DMS153 treated with DMSO at 0.1 percent for 48 hours (cell line): ENCODE data around the gene METTL15.
"Not testable (repeated sequence)": the region's sequence is repeated elsewhere in the genome, so short reads cannot be mapped to it uniquely, and the experiment has no call there.

ENCODE experiments used
- DNase-seq: peaks from one replicate; lab custom pipeline; 2025; ENCODE audit not compliant: unreplicated experiment; lab: John Stamatoyannopoulos, UW

METTL15 gene

DNA sequence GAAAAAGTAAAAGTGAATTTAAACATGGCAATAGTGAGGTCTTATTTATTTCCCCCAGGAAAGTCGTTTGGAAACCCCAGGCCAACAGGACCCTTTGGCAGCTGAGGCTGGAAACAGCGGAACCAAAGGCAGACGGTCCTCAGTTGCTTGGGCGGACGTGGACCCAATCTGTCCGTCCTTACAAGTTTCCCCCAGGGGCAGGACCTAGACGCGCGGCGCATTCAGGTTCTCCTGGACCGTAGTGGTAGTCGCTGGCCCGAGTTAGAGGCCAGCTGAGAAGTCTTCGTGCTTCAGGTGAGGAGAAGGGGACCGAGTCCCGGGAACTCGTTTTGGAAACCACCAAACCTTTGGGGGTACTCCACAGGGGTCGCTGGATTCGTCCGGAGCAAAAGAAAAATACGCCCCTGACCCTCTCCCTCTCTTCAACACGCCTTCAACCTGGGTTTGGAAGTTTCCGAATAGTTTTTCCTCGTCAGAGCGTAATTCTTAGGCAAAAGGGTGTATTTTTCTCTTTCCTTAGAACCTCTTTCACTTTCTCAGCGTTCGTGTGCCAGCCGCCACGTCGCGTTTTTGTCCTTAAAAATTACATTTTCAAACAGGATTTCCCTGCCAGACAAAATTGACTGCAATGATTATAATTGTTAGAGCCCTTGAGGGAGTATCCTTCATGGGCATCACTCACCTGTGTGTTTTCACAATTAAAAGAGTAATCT, 2.1 kb downstream of the METTL15 start:
- peak; percentile 53 for DNase-seq

DNA sequence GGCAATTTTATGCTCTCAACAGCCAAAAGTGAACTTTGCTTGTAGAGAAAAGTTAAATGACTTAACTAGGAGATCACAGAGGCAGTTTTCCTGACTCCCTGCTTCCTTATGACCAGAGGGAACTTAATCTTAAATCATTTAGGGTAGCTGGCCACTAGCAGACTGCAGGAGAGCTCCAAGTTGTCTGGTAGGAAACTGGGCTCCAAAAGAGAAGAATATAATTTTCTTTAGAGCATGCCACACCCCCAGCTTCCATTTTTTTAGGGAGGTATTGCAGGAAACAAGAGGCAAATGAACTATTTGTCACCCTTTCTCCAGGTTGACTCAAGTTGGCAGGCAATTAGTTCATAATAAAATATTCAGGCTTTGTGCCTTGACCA, 2.6 kb downstream of the METTL15 start:
- DNase-seq, result no peak

DNA sequence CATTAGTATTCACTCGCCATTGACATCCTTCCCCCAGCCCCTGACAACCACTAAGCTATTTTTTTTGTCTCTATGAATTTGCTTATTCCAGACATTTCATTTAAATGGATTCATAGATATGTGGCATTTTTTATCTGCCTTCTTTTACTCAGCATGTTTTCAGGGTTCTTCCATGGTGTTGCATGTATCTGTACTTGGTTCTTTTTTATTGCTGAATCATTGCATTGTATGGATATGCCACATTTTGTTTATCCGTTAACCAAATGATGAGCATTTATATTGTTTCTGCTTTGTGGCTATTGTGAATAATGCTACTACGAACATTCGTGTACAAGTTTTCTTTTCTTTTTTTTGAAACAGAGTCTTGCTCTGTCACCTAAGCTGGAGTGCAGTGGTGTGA, 5.9 kb downstream of the METTL15 start:
- DNase-seq, result no peak

DNA sequence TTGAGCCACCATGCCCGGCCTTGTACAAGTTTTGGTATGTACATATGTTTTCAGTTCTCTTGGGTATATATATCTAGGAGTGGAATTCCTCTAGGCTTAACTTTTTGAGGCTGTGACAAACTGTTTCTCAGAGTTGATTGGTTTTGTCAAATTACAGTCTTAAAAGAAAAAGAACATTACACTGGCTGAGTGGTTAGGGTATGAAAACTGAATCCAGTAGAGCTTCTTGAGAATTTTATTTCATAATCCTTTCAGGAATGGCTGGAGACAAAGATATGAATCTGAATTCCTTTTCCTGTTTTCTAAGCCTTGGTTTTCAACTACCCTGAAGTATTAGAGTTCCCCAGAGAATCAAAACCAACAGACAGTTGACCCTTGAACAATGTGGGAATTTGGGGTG, 6.5 kb downstream of the METTL15 start:
- DNase-seq, result no peak

DNA sequence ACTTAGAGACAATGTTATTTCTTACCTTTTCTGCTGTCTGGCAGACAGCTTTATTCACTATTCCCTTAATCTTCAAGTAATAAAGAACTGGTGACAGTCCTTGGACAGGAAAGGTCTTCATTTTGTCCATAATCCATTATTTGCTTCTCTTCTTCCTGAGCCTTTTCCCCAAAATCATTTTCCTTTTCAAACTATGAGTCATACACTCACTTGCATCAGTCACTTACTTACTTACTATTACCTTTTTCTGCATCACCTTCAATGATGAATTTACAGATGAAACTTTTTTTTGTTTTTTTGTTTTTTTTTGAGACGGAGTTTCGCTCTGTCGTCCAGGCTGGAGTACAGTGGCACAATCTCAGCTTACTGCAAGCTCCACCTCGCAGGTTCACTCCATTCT, 9.5 kb downstream of the METTL15 start:
- no peak for DNase-seq

DNA sequence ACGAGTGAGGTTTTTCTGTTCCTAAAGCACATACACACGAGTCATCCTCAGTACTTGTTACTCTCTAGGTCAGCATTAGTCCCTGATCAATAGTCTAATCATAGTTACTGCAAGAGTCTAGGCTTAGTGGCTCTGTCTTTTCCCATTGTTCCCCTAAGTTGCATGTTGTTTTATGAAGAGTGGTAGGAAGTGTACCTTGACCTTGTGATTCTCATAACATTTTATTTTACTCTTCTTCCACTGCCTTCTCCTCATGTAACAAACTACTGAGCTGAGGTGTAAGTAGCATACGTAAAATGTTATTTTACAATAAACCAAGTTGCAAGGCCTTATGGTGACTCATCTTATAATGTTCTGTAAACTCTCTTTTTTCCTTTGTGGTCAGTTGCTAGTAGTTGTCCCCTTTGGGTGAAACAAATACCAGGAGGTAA, 15.0 kb downstream of the METTL15 start:
- no peak for DNase-seq

DNA sequence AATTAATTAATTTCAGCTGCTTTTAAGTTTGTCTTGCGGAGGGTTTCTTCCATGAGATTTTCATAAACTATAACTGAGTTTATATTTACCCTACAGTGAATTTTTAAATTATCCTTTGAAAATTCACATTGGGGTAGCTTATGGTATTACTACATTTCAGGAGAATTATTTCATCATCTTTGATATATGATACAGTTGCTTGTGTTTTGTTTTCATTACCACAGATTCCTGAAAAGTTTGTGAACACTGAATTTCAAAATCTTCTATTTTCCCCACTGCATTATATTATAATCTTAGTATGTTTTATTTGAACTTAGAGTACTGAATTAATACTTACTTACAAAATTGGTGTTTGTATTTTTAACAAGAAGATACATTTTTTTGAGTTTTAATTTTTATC, 24.4 kb downstream of the METTL15 start:
- no peak for DNase-seq

DNA sequence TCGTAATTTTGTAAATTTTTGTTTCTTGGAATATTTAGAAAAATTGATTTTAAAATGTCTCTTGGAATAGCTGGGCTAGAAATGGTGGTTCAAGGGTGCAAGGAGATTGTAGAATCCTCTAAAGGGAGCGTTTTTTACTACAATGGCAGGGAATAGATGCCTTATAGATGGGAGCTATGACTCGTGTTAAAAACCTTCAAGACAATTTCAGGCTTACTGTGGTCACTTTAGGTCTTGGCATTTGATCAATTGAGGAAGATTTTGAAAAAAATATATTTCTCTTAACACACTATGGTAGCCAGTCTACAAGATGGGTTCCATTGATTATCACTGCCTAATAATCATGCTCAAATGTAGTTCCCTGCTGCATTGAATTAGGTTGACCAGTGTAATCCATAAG, 25.0 kb downstream of the METTL15 start:
- no peak for DNase-seq

DNA sequence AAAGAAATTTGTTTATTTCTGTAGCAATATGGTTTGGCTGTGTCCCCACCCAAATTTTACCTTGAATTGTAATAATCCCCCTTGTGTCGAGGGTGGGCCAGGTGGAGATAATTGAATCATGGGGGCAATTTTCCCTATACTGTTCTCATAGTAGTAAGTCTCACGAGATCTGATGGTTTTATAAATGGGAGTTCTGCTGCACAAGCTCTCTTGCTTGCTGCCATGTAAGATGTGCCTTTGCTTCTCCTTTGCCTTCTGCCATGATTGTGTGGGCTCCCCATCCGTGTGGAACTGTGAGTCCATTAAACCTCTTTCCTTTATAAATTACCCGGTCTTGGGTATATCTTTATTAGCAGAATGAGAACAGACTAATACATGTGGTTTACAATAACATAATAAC, 28.0 kb downstream of the METTL15 start:
- not testable (repeated sequence) for DNase-seq

DNA sequence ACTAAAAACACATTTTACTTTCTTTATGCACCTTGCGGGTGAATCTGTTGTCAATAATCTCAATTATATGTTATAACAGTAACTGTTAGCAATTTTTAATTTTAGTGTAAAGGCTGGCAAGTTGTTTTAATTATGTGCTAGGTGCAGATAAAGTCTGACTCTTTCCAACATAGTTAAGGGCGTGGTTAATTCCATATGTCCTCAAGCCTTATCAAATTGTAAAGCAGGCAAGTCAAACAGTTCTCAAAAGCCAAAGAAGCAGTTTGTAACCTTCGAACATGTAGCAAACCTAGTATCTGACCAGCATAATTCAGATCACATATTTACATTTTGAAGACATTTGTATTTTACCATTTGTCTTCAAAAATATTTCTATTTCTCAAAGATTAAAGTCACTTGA, 29.2 kb downstream of the METTL15 start:
- DNase-seq, result no peak

DNA sequence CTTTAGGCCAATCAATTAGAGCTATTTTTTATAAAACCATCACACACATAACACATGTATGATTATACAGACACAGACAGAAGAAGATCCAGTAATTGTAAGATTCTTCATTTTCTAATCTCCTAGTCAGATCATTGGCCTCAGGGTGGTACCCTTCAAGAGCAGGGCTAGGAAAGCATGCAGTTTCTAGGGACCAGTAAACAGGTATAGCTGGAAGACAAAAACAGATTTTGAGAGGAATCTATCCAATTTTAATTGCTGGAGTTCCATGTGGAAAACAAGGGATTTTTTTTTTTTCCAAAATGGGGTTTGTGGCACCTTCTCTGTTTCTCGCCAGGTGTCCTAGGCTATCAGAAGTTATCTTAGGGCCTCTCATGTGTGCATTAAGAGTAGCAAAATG, 29.6 kb downstream of the METTL15 start:
- DNase-seq, result no peak

DNA sequence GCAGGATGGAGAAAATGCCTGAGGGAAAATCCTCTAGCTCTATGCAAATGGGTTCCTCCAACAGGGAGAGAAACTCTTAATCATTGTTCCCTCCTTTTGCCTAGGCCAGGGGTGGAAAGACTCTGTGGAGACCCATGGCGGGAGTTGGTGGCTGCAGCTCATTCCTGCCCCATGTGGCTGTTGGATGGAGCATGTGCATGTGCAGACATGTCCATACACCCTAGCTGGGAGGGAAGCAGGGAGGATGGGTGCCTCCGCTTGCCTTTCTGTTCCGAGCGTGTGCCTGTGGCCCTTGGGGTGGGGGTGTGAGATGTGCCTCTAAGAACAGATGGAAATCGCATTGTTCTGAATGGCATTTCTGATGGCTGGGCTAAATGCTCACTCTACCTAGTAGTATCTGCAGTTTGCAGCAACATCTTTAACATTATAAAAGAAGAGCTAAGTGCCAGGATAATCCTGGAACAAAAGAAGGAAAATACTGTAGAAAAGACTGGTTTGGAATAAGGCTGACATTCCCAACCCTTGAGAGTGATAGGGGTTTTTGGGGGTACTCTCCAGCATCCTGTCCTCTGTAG, 31.7 kb downstream of the METTL15 start:
- DNase-seq, result no peak

DNA sequence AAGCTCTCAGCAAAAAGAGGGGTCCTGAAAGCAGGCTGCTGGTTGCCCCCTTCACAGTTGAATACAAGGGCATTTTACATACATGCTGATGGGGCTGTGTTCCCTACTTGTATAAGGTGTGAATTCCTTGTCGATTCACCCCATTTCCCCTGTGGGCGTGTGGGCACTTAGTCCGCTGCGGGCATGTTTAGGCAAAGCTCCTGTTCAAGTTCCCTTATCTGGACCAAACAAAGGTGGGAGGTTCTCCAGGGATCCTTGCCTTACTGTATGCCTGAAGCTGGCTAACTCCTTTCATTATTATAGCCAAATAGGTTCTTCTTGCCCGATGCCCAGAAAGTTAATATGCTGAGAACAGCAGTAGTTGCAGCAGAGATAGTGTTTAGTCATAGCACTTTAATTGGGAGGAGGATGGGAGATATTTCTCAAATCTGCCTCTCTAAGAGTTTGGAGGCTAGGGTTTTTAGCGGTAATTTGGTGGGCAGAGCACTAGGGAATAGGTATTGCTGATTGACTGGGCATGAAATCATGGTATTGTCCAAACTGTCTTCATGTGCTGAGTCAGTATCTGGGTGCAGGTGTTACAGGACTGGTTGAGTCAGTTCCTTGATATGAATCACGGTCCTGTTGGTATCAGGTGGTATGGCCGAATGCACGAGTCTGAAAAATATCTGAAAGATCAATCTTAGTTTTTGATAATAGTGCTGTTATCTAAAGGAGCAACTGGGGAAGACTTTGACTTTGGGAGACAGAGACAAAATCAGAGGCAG, 32.7 kb downstream of the METTL15 start:
- DNase-seq, result no peak

DNA sequence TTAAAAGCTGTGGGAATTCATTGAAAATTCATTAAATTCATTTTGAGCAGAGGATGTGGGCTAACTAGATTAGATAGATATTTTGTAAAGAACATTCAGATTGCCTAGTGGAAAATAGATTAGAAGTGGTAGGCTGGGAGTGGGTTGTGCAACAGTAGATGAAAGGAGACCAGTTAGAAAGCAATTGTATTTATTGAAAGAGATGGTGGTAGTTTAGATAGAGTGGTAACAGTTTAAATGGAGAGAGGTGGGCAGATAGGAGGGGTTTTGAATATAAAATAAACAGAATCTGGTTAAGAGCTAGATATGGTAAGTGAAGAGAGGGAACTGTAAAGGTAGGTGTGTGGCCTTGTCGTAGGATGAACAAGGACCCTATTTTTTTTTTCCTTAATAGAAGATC, 34.5 kb downstream of the METTL15 start:
- no peak for DNase-seq

DNA sequence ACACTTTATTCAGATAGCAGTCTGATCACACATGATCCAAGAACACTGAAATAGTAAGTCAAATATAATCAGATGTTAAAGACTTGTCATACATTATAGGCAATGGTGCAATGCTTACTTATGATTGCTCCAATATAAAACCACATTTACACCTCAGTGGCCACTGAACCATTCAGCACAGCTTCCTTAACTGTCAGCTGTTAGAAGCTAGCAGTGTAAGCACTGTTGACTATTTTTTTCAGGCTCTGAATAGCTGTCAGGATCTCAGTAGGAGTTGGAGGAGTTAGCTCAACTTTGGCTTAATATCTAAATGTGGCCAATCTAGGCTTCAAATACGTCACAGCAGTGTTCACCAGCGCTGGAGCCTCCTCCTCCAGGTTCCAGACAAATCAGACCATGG, 36.6 kb downstream of the METTL15 start:
- DNase-seq, result no peak

DNA sequence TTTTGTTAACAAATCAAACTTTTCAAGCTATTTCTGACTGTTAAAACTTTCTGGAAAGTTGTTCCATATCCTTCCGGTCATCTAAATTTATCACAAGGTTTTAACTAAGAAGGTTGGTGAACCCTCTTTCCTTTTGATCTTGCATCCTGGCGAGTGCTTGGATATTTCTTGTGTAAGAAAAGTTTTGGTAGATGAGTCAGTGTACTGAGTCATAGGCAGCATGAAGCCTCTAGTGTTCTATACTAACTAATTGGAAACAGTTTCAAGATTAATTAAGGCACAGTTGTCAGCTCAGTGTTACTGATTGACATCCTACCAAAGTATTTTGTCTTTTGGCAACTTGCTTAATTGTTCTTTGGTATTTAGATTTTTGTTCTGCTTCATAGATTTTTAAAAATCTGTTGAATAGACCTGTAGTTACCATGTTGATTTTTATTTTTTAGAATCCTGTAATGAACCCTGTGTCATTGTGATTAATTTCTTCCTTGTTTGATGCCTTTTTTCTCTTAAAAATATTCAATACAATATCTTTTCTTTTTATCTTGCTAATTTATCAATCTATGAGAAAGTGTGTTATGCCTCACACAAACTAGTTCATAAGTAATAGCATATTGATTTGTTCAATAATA, 38.0 kb downstream of the METTL15 start:
- DNase-seq, result no peak

DNA sequence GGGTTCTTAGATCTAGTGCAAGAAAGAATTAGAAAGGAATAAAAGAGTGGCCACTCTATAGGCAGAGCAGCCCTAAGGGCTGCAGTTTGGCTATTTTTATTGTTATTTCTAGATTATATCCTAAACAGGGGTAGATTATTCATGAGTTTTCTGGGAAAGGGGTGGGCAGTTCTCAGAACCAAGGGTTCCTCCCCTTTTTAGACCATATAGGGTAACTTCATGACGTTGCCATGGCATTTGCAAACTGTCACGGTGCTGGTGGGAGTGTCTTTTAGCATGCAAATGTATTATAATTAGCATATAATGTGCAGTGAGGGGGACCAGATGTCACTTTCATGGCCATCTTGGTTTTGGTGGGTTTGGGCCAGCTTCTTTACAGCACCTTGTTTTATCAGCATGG, 44.6 kb downstream of the METTL15 start:
- DNase-seq, result no peak

DNA sequence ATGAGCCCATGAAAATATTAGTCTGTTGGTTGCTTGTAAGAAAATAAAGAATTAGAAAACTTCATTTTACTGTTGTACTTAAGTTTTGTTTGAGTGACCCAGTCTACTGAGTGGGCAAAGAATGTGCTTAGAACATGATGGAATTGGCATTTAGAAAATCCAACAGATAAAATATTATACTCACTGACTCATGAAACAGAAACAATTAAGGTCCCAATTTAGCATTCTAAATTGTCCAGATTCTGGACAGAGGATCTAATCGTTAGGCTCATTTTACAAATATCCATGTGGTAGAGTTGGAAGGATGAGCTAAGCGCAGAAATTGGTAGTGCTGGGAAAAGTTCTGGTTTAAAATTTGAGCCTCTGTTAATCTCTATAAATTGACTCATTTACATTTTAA, 45.4 kb downstream of the METTL15 start:
- no peak for DNase-seq

DNA sequence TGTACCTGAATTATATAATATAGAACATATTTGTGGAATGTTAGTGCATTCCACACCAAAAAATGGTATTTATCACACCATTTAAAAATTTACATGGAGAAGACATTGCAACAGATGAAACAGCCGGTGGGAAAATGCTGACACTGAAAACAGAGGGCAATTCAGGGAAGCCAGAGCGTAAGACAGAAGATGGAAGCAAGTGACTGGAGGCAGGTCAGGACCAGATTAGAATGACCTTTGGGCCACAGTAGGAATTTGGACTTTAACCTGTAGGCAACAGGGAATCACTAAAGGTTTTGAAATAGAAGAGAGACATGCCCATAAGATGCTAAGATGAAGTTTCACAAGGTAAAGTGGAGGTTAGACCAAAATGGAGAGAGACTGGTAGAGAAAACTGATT, 60.5 kb downstream of the METTL15 start:
- no peak for DNase-seq

DNA sequence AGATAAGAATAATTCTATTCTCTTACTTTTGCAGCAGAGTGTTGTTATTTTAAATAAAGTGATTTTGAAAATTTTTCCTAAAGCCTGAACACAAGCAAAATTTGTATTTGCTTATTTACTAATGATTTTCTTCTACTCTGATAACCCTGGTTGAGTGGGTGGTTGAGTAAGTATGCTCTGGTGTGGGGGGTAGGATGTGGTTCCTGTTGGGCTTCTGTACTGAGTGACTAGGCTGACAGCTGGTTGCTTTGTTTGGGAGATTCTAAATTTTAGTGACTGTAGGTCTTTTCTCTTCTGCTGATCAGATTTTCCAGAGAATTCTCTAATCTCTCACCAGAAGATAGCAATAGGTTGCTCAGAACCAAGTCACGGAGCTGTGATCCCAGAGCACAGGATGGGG, 61.6 kb downstream of the METTL15 start:
- no peak for DNase-seq

DNA sequence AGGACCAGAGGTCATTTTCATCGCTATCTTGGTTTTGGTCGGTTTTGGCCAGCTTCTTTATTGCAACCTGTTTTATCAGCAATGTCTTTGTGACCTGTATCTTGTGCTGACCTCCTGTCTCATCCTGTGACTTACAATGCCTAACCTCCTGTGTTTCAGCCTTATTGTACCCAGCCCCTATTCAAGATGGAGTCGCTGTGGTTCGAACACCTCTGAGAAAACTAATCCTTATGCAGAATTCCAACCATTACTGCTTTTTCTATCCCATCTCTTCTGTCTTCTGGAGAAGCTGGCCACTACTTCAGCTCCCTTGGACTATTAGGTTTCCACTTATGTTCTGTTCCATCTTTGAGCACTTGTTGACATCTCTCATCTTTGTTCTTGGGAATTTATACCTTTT, 62.6 kb downstream of the METTL15 start:
- no peak for DNase-seq

DNA sequence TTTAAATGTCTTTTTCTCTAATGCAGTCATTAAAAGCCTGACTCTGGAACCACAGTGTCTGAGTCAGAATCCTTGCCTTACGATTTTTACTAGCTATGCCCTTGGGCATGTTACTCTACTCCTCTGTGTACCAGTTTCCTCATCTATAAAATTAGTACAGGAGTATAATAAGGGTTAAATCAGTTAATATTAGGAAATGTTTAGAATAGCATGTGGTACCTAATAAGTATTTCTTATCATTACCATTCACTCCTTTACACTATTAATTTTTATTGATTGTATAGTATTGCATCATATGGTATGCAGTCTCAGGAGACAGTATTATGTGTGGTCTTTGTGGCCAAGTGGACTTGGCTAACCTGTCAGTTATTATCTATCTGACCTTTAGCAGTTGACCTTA, 68.2 kb downstream of the METTL15 start:
- no peak for DNase-seq
